ENCODE results near the gene SHISA8.
A peak's percentile ranks its signal among the peaks of the same experiment; 100 is the strongest.

Gene SHISA8

GRCh38 chr22:41919357-41920224, 4.7 kb upstream of the SHISA8 start:
- TF ChIP-seq CTCF (IDR thresholded peaks at IDR 0.05; ENCODE audit: borderline replicate concordance, control extremely low read depth, extremely low read depth, insufficient read depth, missing control alignments), result no peak
- in situ Hi-C loops (cut with MboI; ENCODE audit: low sequenced_read_pairs, unreplicated experiment), result no loop called here
- DNase-seq (ENCODE audit: low spot score), result peak; percentile 90

GRCh38 chr22:41917903-41918791, 3.3 kb upstream of the SHISA8 start:
- DNase-seq (ENCODE audit: low spot score), result no peak
- in situ Hi-C loops (cut with MboI; ENCODE audit: low sequenced_read_pairs, unreplicated experiment), result no loop called here
- TF ChIP-seq CTCF (IDR thresholded peaks at IDR 0.05; ENCODE audit: borderline replicate concordance, control extremely low read depth, extremely low read depth, insufficient read depth, missing control alignments), result no peak

GRCh38 chr22:41917375-41917902, 2.6 kb upstream of the SHISA8 start:
- no peak for DNase-seq (ENCODE audit: low spot score)
- in situ Hi-C loops (cut with MboI; ENCODE audit: low sequenced_read_pairs, unreplicated experiment), result no loop called here
- TF ChIP-seq CTCF (IDR thresholded peaks at IDR 0.05; ENCODE audit: borderline replicate concordance, control extremely low read depth, extremely low read depth, insufficient read depth, missing control alignments), result no peak

GRCh38 chr22:41916745-41917358, 2.0 kb upstream of the SHISA8 start:
- DNase-seq (ENCODE audit: low spot score), result no peak
- in situ Hi-C loops (cut with MboI; ENCODE audit: low sequenced_read_pairs, unreplicated experiment), result no loop called here
- no peak for TF ChIP-seq CTCF (IDR thresholded peaks at IDR 0.05; ENCODE audit: borderline replicate concordance, control extremely low read depth, extremely low read depth, insufficient read depth, missing control alignments)

GRCh38 chr22:41915786-41916493, 1.1 kb upstream of the SHISA8 start:
- in situ Hi-C loops (cut with MboI; ENCODE audit: low sequenced_read_pairs, unreplicated experiment), result no loop called here
- no peak for TF ChIP-seq CTCF (IDR thresholded peaks at IDR 0.05; ENCODE audit: borderline replicate concordance, control extremely low read depth, extremely low read depth, insufficient read depth, missing control alignments)

More at GRCh38 chr22:41915786-41916493, 1.1 kb upstream of the SHISA8 start:
- no peak for DNase-seq (ENCODE audit: low spot score)

Measured in GM13976 (cell line).